Glomerular endothelial cell (primary cell): ENCODE measurements around the gene TSPO2. TPM values are rescaled to one million over a fixed set of nuclear protein-coding genes. Genes with fewer than 3 reads are reported as not detected.
"Not testable (repeated sequence)": the region's sequence is repeated elsewhere in the genome, so short reads cannot be mapped to it uniquely, and the experiment has no call there.

ENCODE experiments used
- DNase-seq: peaks from one replicate; pipeline ENCODE4 v3.0.0-alpha.2; 2011; ENCODE audit warnings: low read depth, low spot score; ENCODE audit errors: extremely low read depth
- total RNA-seq: library from RNA; depleted of rRNA; stranded (reverse); fragments of >200 nt; gene quantifications from 2 replicates; pipeline ENCODE4 v1.2.3, GENCODE V29; 2015

Gene TSPO2
- total RNA-seq, result not detected in 2 replicates

DNA sequence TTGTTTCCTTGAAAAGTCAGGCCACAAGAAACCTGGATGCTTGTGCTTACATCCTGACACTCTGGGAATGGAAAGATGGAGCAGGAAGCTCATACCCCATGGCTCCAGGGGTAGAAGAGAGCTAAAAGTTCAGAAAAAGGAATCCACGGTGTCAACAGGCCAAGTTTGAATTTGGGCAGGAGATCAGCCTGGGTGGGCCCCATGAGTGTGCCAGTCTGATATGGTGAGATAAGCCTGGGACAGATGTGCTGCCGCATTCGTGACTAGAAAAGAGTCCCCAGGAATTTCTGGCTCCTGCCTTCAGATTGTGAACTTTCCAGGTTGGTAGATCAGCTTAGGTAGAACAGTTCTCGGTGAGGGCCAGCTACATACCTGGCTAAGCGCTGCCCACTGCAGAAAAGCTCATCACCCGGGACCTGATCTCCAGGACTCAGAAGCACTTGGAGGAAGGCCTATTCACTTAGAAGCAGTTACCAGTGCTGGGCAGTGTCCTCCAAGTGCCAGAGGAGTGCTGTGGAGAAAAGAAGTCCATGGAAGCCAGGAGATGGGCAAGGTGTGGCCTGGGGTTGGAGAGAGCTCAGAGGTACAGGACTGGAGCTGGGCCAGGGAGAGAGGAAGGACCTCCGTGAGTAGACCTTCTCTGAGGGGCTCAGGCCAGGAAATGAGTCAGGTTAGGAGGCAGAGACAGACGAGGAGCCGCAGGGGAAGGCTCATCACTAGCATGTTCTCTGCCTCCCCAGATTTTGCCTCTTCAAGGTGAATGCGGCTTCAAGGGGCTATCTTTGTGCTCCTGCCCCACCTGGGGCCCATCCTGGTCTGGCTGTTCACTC lies at the start of gene TSPO2:
TSS of gene TSPO2 (plus strand) at position 242 of the 830 bp plus-strand sequence. CDS start at position 761, 519 bp downstream.
- DNase-seq, result no peak

DNA sequence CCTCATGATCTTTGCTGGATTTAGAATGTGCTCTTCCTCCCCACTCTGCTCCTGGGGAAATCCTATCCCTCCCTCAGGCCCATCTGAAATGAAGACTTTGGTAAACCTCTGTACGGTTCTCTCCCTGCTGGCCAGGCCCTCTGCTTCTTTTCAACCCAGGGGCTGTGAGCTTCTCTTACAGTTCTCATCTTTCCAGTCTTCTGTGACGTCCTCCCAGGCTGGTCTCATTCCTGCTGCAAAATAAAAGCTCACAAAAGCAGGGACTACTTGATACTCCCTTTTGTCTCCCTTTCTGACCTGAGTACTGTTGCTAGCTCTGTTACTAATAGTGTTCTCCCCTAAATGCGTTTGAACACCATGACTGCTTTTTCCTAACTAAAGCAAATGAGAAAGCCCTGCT lies 49.5 kb upstream of the TSPO2 start:
- DNase-seq, result no peak

- DNase-seq, result peak; percentile 20
These were observed 45.6 kb upstream of the TSPO2 start for GRCh38 chr6:40996591-40997233.

DNA sequence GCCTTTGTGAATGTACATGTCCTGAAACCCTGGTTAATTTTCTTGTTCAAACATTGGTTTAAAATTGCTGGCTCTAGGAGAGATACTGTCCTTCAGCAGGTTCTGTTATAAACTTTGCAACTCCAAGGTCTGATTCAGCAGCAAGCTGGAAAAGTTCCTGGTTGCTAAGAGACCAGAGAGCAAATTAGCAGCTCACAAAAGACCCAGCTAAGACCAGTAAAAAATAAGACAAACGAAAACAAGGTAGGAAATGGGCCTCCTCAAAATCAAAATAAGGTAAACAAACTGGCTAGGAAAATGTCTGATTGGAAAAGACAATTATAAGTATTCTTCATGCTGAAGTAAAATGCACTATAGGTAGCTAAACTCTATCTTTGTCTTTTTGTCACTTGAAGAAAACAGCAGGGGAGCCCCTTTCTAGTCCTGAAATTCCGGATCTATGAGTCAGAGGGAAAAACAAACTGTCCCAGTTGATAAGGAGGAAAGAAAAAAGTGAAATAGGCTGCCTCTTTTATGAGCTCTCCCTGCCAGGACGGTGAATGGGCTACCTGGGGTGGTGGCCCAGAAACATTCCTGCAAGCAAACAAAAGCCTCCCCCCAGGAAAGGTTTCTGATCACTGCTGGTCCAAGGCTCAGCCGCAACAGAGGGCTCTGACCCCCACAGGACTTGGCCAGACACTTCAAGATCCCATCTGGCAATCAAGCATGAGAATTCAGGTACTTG lies 44.9 kb upstream of the TSPO2 start:
- DNase-seq, result peak; percentile 52

DNA sequence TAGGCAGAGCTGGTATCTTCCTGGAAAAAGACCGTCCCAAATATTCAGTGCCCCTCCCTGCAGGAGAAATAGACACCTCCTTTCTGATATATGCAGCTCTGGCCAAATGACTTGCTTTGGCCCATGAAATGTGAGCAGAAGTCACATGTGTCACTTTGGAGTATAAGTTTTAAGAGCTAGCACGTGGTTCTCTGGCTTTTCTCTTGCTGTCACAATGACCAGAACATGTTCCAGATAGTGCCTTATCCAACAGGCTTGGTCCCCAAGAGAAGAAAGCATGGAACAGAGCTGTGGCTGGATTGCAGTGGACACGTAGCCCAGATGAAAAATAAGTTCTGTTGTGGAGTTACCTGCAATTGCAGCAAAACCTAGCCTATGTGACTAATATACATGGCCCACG lies 43.6 kb upstream of the TSPO2 start:
- DNase-seq, result no peak

DNA sequence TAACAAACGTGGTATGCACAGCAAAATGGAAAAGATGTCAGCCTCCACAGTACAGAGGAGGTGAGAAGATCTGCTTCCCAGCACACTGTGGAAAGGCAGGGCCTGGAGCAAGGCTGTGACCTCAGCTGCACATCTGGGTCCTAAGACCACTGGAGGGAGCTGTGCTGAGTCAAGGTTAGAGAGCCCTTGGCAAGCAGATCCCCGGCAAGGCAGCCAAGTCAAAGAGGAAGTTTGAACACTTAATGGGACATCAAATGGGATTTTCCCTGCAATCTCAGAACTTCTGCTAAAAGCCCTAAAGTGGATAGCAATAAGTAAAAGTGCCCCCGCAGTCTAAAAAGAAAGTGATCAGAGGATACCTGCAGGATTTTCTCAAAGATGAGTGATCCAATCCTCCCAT lies 42.7 kb upstream of the TSPO2 start:
- DNase-seq, result no peak

GRCh38 chr6:41000248-41000647 lies 42.0 kb upstream of the TSPO2 start:
- DNase-seq, result no peak

- no peak for DNase-seq
These were observed 40.1 kb upstream of the TSPO2 start for GRCh38 chr6:41002168-41002567.

DNA sequence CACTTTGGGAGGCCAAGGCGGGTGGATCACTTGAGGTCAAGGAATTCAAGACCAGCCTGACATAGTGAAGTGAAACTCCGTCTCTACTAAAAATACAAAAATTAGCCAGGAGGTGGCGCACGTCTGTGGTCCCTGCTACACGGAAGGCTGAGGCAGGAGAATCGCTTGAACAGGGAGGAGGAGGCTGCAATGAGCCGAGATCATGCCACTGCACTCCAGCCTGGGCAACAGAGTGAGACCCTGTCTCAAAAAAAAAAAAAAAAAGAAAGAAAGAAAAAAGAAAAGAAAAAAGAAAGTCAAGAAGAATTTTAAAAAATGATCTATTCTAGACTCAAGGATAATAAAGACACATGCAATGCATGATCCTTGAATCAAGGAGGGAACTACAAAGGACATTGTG lies 36.0 kb upstream of the TSPO2 start:
- peak; percentile 33 for DNase-seq

DNA sequence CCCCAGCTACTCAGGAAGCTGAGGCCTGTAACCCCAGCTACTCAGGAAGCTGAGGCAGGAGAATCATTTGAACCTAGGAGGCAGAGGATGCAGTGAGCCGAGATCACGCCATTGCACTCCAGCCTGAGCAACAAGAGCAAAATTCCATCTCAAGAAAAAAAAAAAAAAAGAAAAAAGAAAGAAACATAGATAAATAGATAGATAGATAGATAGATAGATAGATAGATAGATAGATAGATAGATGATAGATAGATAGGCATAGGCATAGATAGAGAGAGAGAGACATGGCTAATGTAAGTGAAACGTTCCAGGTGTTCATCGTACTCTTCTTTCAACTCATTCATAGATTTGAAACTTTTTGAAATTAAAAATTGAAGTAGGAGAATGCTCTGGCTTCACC lies 35.3 kb upstream of the TSPO2 start:
- DNase-seq, result not testable (repeated sequence)

- DNase-seq, result no peak
These were observed 34.3 kb upstream of the TSPO2 start for GRCh38 chr6:41008011-41008410.

- DNase-seq, result no peak
These were observed 32.6 kb upstream of the TSPO2 start for GRCh38 chr6:41009669-41010068.

DNA sequence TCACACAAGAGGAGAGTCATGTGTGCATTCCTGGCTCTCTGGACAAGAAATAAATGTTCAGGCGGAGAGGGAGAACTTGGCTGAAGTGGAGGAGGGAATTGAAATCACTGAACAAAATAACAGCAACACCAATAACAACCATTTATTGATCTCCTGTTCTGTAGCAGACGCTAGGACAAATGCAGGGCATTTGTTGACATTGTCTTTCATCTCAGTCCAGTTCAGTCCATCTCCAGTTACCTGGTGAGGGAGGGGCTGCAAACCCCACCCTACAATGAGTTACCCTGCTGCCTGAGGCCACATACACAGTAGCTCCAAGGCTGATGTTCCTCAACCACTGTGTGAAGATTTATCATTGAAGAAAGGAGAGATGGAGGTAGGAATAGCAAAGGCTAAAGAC lies 30.6 kb upstream of the TSPO2 start:
- DNase-seq, result no peak

GRCh38 chr6:41013466-41014153 lies 28.7 kb upstream of the TSPO2 start:
- DNase-seq, result no peak

DNA sequence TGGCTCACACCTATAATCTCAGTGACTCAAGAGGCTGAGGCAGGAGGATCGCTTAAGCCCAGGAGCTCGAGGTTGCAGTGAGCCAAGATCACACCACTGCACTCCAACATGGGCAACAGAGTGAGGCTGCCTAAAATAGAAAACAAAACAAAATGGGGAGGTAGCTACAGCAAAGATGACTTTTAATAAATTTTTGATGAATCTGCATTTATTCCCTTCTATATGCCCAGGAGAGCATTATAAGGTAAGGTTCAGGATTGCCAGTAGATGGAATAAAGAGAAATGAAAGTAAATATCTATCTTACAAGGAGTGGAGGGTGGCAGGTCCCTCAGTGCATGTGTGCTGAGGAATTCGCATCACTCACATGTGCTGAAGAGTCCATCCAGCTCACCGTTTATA lies 27.5 kb upstream of the TSPO2 start:
- DNase-seq, result no peak

DNA sequence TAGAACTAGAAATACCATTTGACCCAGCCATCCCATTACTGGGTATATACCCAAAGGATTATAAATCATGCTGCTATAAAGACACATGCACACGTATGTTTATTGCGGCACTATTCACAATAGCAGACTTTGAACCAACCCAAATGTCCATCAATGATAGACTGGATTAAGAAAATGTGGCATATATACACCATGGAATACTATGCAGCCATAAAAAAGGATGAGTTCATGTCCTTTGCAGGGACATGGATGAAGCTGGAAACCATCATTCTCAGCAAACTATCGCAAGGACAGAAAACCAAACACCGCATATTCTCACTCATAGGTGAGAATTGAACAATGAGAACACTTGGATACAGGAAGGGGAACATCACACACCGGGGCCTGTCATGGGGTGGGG lies 26.4 kb upstream of the TSPO2 start:
- not testable (repeated sequence) for DNase-seq

GRCh38 chr6:41017663-41018062 lies 24.6 kb upstream of the TSPO2 start:
- no peak for DNase-seq

- DNase-seq, result no peak
These were observed 20.4 kb upstream of the TSPO2 start for GRCh38 chr6:41021832-41022231.

- DNase-seq, result no peak
These were observed 20.0 kb upstream of the TSPO2 start for GRCh38 chr6:41022294-41022693.

DNA sequence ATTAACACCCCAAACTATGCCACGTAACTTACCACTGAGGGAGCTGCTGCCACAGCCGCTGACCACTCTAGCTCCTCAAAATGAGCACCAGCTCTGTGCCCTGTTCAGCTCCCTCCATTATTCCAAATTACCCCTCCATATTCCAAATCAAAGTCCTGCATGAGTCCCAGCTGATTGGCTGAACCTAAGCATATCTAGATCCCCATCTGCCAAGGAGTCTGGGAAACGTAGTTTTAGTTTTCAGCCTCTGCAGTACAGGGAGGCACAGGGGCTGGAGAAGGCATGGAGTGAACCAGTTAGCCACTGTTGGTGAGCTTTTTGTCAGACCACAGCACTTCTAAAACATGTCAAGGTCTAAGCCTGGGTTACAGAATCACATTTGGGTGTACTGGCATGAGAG lies 19.2 kb upstream of the TSPO2 start:
- DNase-seq, result no peak

GRCh38 chr6:41025966-41026530 lies 16.2 kb upstream of the TSPO2 start:
- DNase-seq, result no peak
